Astrocyte of the hippocampus (primary cell): ENCODE results near the gene IL20RA.

ENCODE experiments used
- DNase-seq: peaks from one replicate; pipeline ENCODE4 v3.0.0; 2011; ENCODE audit warnings: low read depth, low spot score

Gene IL20RA

DNA sequence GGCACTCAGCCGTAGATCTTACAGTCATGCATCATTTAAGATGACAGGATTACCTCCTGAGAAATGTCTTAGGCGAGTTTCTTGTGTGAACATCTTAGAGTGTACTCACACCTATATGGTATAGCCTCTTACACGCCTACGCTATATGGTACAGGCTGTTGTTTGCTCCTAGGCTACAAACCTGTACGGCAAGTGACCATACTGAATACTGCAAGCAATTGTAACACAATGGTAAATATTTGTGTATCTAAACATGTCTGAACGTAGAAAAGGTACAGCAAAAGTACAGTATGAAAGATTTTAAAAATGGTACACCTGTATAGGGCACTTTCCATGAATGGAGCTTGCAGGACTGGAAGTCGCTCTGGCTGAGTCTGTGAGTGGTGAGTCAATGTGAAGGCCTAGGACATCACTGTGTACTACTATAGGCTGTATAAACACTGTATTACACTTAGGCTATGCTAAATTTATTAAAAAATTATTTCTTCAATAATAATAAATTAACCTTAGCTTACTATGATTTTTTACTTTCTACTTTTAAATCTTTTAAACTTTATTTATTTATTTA, 541 bp upstream of the IL20RA start:
- DNase-seq = no peak

GRCh38 chr6:137043710-137044365, 927 bp downstream of the IL20RA start:
- peak; percentile 59 for DNase-seq

GRCh38 chr6:137040393-137040792, 4.4 kb downstream of the IL20RA start:
- DNase-seq = no peak

DNA sequence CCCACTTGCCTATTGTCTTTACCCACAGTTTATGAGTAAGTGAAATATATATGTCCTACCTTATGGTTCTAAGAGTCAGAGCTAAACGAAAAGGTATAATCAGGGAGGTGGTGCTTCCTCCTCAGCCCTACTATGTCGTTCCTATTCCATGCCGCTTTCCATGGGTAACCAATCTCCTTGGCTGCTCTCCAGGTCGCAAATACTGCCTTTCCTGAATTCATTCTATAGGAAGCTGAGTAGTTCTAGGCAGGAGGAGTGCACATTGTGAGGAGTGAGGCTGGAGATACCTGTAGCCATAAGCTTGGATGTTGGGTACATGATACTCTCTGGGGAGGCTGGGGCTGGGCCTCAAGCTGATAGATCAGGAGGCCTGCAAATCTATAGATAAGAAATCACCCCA, 5.8 kb downstream of the IL20RA start:
- no peak for DNase-seq

GRCh38 chr6:137036566-137037300, 8.0 kb downstream of the IL20RA start:
- DNase-seq = no peak

DNA sequence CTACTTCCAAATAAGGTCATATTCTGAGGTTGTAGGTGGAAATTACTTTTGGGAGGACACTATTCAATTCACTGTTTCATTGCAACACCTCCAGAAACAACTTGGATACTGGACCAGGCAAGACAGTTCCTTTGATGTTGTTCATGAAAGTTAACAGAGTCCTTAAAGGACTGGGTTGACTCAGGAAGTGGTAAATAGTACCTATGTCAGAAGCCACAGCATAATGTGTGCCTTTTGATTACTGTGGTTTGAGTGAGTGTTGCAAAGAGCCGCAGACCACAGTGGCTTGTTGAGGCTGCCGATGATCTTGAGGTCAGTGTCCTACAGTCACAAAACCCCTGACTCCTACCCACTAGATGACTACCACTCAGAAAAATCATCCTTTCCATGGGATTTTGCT, 10.9 kb downstream of the IL20RA start:
- peak; percentile 75 for DNase-seq

DNA sequence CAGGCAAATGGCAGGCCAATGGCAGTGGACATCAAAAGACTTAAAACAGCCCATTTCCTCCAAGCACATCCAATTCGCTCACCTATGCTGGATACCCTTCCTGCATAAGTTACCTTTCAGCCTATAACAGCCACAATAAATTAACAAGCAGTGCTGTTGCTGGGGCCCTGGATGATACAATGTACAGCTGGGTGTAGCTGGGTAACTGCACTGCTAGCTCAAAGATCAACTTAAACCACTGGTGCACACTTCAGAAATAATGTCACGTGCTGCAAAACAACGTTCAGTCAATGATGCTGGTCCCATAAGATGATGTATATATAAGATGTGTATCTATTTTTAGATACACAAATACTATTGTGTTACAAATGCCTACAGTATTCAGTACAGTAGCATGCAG, 13.6 kb downstream of the IL20RA start:
- DNase-seq = no peak

DNA sequence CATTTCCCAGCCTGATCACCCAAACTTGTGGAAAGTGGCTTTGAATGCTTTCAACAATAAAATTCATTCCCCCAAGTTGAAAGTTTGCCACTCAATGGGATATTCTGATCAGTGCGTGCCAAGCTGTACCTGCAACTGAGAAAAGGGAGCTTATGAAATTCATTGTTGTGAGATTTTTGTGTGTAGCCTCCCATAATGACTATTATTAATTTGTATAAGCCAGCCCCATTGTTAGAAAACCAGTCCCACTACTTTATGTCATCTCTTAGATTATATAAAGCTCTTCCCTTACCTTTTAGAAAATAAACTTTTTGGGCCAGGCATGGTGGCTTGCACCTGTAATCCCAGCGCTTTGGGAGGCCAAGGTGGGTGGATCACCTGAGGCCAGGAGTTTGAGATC, 15.9 kb downstream of the IL20RA start:
- no peak for DNase-seq

DNA sequence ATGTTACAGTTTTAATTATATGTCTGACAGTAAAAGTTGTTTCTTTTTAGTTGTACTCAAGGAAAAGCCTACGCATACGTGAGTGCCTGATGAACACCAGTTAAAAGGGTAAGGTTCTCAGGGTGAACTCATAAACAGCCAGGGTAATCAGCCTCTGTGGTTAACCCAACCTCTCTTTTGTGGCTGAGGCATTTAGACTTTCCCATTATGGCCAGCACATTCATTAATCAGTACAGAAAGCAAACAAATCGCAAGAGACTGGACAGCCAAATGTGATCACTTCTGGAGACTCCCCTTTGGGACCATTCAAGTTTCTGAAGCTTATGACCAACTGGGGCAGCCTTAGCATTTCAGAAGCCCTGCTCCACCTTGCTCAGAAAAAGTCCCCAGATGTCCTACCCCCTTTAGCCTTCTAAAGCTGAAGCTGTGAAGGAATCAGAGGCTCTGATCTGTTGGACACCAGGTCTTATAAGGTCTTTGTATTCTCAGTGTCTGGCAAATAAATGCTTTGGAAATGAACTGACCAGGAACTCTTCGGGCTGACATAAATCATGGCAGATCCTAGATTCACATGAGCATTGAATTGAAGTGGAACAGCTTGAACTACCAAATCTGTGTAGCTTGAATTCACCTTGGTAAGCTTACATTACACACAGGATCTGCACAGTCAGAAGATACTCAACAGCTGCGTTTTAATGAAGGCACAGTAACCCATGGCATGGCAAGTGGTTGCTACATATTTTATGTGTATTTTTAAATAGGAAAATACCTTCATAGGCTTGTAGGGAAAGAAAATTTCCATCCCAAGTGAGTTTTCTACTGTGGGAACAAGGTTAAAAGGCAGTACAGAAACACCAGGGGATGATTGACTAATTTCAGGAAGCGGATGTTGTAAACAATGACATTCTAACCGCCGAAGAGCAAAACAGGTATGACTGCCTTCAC, 18.7 kb downstream of the IL20RA start:
- peak; percentile 45 for DNase-seq

DNA sequence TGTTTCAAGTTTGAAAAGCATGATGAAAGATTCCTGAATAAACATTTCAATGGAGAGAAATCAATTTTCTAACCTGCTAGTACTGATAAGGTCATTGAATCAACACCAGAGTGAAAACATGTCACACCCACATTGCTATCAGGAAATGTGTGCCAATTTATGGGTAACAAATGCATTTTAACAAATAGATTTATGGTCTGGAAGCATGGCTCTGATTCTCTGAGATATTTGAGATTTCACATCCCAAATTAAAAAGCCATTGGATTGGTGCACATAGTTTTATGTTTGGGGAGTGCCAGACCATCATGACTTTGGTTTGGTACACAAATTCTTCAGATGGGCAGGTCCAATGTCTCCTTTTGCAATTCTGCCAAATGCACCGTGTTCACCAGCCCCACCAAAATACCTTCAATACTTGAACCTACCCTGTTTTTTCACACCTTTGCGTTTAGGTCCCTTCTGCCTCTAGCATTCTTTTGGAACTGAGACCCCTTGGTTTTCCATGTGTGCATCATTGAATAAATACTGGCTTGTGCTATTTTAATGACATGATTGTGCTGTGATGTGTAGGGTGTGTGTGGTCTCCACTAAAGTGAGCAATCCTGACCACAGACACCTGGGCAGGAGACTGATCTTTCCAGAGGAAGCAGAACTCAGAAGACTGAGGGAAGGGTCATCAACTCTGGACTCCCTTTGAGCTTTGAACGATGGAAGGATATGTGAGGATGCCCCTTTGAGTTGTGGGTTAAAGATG, 20.4 kb downstream of the IL20RA start:
- DNase-seq = no peak

DNA sequence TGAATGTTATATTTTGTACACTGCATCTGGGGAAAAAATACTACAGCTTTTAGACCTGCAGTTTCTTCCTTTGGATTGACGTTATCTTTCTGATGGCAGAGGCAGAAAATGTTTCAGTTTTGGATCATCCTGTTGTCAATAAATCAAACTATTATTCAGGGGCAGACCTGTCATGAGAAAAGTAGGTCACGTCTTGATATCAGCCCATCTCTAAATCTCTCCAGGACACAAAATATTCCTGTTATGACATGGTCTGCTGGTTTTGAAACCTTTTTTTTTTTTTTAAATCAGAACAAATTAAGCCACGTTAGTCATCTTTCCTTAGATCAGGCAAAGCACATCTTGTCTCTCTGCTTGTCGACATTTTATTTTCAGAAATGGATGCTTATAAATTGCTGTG, 24.0 kb downstream of the IL20RA start:
- no peak for DNase-seq

DNA sequence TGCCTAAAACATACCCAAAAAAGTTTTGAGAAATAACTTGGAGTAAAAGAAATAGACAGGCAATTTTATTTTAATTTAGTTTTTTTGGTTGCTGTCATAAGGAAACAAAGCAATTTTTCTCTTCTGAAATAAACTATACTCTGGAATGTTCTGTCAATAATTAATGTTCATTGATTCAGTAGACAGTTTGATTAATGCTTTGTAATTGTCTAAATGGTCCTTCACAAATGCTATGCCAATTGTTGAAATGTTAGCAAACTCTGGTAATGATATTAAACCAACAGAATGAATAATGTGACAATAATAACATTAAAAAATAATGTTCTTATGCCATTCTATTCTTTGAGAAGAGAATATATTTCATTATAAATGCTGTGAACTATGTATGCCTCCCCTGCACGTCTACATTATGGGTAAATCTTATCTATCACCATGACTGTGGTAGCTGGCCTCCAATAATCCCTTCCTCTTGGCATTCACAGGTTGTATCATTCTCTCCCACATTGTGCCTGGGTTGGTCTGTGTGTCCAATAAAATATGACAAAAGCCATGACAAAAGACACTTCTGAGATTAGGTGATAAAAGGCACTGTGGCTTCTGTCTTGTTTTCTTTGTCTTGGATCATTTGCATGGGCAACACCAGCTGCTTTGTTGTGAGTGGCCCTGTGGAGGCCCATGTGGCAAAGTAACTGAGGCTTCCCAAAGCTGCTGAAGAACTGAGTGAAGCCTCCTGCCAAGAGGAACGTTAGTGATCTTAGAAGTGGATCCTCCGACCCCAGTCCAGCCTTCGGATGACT, 25.1 kb downstream of the IL20RA start:
- no peak for DNase-seq

- no peak for DNase-seq
These were observed 27.7 kb downstream of the IL20RA start for GRCh38 chr6:137017081-137017480.

GRCh38 chr6:137016356-137016755, 28.4 kb downstream of the IL20RA start:
- DNase-seq = peak; percentile 36

DNA sequence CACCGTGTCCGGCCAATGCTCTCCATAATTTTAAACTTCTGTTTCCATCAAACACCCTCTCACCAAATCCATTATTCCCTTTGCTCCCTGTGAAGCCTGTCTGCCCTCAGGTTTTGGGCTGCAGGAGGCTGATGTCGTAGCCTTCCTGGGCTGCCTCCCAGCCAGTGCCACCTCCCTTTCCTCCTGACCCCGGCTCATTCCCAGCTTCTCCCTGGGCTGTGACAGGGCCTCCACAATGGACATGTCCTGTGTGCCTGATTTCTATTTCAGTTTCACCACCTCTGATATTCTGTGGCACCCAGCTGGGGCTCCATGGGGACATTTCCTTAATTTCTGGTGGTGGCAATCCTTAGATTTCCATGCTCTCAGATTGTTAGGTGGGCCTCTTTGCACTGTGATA, 28.8 kb downstream of the IL20RA start:
- DNase-seq = no peak

GRCh38 chr6:137013738-137014602, 30.8 kb downstream of the IL20RA start:
- DNase-seq = peak; percentile 62

DNA sequence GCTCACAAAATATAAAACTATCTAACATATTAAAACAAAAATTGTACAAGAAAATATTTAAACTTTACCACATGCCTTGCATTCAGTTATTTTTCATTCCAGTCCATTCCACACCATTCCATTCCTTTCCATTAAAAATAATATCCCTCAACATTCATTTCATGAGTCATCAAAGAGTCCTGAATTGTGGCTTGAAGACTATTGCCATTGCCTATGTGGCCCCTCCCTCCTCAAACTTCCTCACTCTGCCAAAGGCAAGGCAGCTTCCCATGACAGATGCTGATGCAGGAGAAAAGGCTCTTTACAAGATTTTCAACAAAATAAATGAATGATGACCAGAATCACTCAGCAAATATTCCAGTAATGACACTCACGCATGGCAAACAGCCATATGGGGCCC, 31.7 kb downstream of the IL20RA start:
- DNase-seq = peak; percentile 58

DNA sequence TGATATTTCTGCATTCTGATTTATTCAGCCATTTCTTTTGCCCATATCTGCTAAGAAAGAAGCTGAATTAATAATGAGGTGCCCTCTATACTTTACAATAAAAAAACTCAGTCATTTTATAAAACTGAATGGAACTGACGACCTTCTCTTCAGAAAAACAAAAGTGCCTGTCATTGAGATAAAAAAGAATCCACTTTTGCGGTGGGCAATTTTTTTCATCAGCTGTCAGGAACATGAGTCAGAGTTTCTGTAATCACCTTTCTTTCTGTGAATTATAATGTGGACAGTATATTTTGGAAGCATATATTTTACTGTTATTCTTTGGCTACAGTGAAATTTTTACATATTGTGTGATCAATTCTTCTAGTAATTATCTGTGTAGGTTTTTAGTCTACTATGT, 33.4 kb downstream of the IL20RA start:
- DNase-seq = no peak

- DNase-seq = no peak
These were observed 34.5 kb downstream of the IL20RA start for GRCh38 chr6:137010128-137010718.
